ENCODE measurements around the gene DNAH12.

The DNAH12 gene

GRCh38 chr3:57544181-57545125, at the start of gene DNAH12:
Gene DNAH12 (minus strand): TSS chr3:57544344. CDS start chr3:57542870, 1,474 bp downstream.
- Histone ChIP-seq H3K9me3 (ENCODE audit: insufficient read depth, low read length) (no peaks in the 10 kb centered on the region), H3K4me1 (ENCODE audit: insufficient read depth, insufficient read length) (peaks cover 5% of the 10 kb centered on the region), H3K9ac (ENCODE audit: insufficient read length, low read depth) (peak within 1 kb of the TSS; percentile 6), H3K27me3 (ENCODE audit: insufficient read depth, insufficient read length) (no peaks in the 10 kb centered on the region), H3K4me3 (ENCODE audit: insufficient read length, low read depth) (peak within 1 kb of the TSS; percentile 5), H3K36me3 (ENCODE audit: insufficient read depth, insufficient read length, low read length) (no peaks in the 10 kb centered on the region)
- peak; percentile 89 for DNase-seq (ENCODE audit: low read depth, low spot score)
- TF ChIP-seq YY1 (IDR thresholded peaks at IDR 0.05; ENCODE audit: insufficient read depth, insufficient read length) (no peak), ZNF274 (IDR thresholded peaks at IDR 0.05; ENCODE audit: low read depth, low read length) (no peak), SUZ12 (IDR thresholded peaks at IDR 0.05; ENCODE audit: extremely low read depth, insufficient read depth, insufficient read length) (no peak)

- TF ChIP-seq YY1 (IDR thresholded peaks at IDR 0.05; ENCODE audit: insufficient read depth, insufficient read length) (no peak), ZNF274 (IDR thresholded peaks at IDR 0.05; ENCODE audit: low read depth, low read length) (no peak), SUZ12 (IDR thresholded peaks at IDR 0.05; ENCODE audit: extremely low read depth, insufficient read depth, insufficient read length) (no peak)
- DNase-seq (ENCODE audit: low read depth, low spot score): no peak
- Histone ChIP-seq H3K4me3 (ENCODE audit: insufficient read length, low read depth) (no peak overlapping the region), H3K9ac (ENCODE audit: insufficient read length, low read depth) (no peak overlapping the region), H3K9me3 (ENCODE audit: insufficient read depth, low read length) (no peaks in the 10 kb centered on the region), H3K4me1 (ENCODE audit: insufficient read depth, insufficient read length) (no peaks in the 10 kb centered on the region), H3K36me3 (ENCODE audit: insufficient read depth, insufficient read length, low read length) (peaks cover 58% of the 10 kb centered on the region), H3K27me3 (ENCODE audit: insufficient read depth, insufficient read length) (no peaks in the 10 kb centered on the region)
Measured at GRCh38 chr3:57592306-57592705, 48.2 kb upstream of the DNAH12 start.

GRCh38 chr3:57587905-57588304, 43.8 kb upstream of the DNAH12 start:
- Histone ChIP-seq H3K27me3 (ENCODE audit: insufficient read depth, insufficient read length) (no peaks in the 10 kb centered on the region), H3K4me3 (ENCODE audit: insufficient read length, low read depth) (no peak overlapping the region), H3K9me3 (ENCODE audit: insufficient read depth, low read length) (no peaks in the 10 kb centered on the region), H3K9ac (ENCODE audit: insufficient read length, low read depth) (no peak overlapping the region), H3K36me3 (ENCODE audit: insufficient read depth, insufficient read length, low read length) (peaks cover 62% of the 10 kb centered on the region), H3K4me1 (ENCODE audit: insufficient read depth, insufficient read length) (no peaks in the 10 kb centered on the region)
- no peak for DNase-seq (ENCODE audit: low read depth, low spot score)
- TF ChIP-seq SUZ12 (IDR thresholded peaks at IDR 0.05; ENCODE audit: extremely low read depth, insufficient read depth, insufficient read length) (no peak), ZNF274 (IDR thresholded peaks at IDR 0.05; ENCODE audit: low read depth, low read length) (no peak), YY1 (IDR thresholded peaks at IDR 0.05; ENCODE audit: insufficient read depth, insufficient read length) (no peak)

GRCh38 chr3:57586778-57587177, 42.6 kb upstream of the DNAH12 start:
- TF ChIP-seq SUZ12 (IDR thresholded peaks at IDR 0.05; ENCODE audit: extremely low read depth, insufficient read depth, insufficient read length) (no peak), ZNF274 (IDR thresholded peaks at IDR 0.05; ENCODE audit: low read depth, low read length) (no peak), YY1 (IDR thresholded peaks at IDR 0.05; ENCODE audit: insufficient read depth, insufficient read length) (no peak)
- H3K36me3 ChIP-seq (ENCODE audit: insufficient read depth, insufficient read length, low read length): peaks cover 61% of the 10 kb centered on the region
- DNase-seq (ENCODE audit: low read depth, low spot score): no peak
- no peaks in the 10 kb centered on the region for H3K9me3 ChIP-seq (ENCODE audit: insufficient read depth, low read length)
- no peaks in the 10 kb centered on the region for H3K27me3 ChIP-seq (ENCODE audit: insufficient read depth, insufficient read length)
- H3K4me3 ChIP-seq (ENCODE audit: insufficient read length, low read depth): no peak overlapping the region
- H3K4me1 ChIP-seq (ENCODE audit: insufficient read depth, insufficient read length): no peaks in the 10 kb centered on the region
- H3K9ac ChIP-seq (ENCODE audit: insufficient read length, low read depth): no peak overlapping the region

GRCh38 chr3:57583544-57583943, 39.4 kb upstream of the DNAH12 start:
- H3K4me1 ChIP-seq (ENCODE audit: insufficient read depth, insufficient read length): no peaks in the 10 kb centered on the region
- no peak overlapping the region for H3K4me3 ChIP-seq (ENCODE audit: insufficient read length, low read depth)
- TF ChIP-seq YY1 (IDR thresholded peaks at IDR 0.05; ENCODE audit: insufficient read depth, insufficient read length): no peak
- no peak for TF ChIP-seq SUZ12 (IDR thresholded peaks at IDR 0.05; ENCODE audit: extremely low read depth, insufficient read depth, insufficient read length)
- no peak for TF ChIP-seq ZNF274 (IDR thresholded peaks at IDR 0.05; ENCODE audit: low read depth, low read length)
- no peaks in the 10 kb centered on the region for H3K27me3 ChIP-seq (ENCODE audit: insufficient read depth, insufficient read length)
- H3K9ac ChIP-seq (ENCODE audit: insufficient read length, low read depth): no peak overlapping the region
- DNase-seq (ENCODE audit: low read depth, low spot score): no peak
- no peaks in the 10 kb centered on the region for H3K9me3 ChIP-seq (ENCODE audit: insufficient read depth, low read length)
- H3K36me3 ChIP-seq (ENCODE audit: insufficient read depth, insufficient read length, low read length): peaks cover 79% of the 10 kb centered on the region

GRCh38 chr3:57582474-57583168, 38.5 kb upstream of the DNAH12 start:
- no peaks in the 10 kb centered on the region for H3K9me3 ChIP-seq (ENCODE audit: insufficient read depth, low read length)
- H3K4me3 ChIP-seq (ENCODE audit: insufficient read length, low read depth): no peak overlapping the region
- no peaks in the 10 kb centered on the region for H3K4me1 ChIP-seq (ENCODE audit: insufficient read depth, insufficient read length)
- peaks cover 81% of the 10 kb centered on the region for H3K36me3 ChIP-seq (ENCODE audit: insufficient read depth, insufficient read length, low read length)
- H3K9ac ChIP-seq (ENCODE audit: insufficient read length, low read depth): no peak overlapping the region
- no peak for TF ChIP-seq ZNF274 (IDR thresholded peaks at IDR 0.05; ENCODE audit: low read depth, low read length)
- TF ChIP-seq SUZ12 (IDR thresholded peaks at IDR 0.05; ENCODE audit: extremely low read depth, insufficient read depth, insufficient read length): no peak
- no peak for TF ChIP-seq YY1 (IDR thresholded peaks at IDR 0.05; ENCODE audit: insufficient read depth, insufficient read length)
- no peak for DNase-seq (ENCODE audit: low read depth, low spot score)
- no peaks in the 10 kb centered on the region for H3K27me3 ChIP-seq (ENCODE audit: insufficient read depth, insufficient read length)

GRCh38 chr3:57577801-57578200, 33.7 kb upstream of the DNAH12 start:
- Histone ChIP-seq H3K9me3 (ENCODE audit: insufficient read depth, low read length) (no peaks in the 10 kb centered on the region), H3K27me3 (ENCODE audit: insufficient read depth, insufficient read length) (no peaks in the 10 kb centered on the region), H3K4me1 (ENCODE audit: insufficient read depth, insufficient read length) (no peaks in the 10 kb centered on the region), H3K9ac (ENCODE audit: insufficient read length, low read depth) (no peak overlapping the region), H3K4me3 (ENCODE audit: insufficient read length, low read depth) (no peak overlapping the region), H3K36me3 (ENCODE audit: insufficient read depth, insufficient read length, low read length) (peaks cover 92% of the 10 kb centered on the region)
- no peak for DNase-seq (ENCODE audit: low read depth, low spot score)
- TF ChIP-seq YY1 (IDR thresholded peaks at IDR 0.05; ENCODE audit: insufficient read depth, insufficient read length): no peak
- no peak for TF ChIP-seq ZNF274 (IDR thresholded peaks at IDR 0.05; ENCODE audit: low read depth, low read length)
- TF ChIP-seq SUZ12 (IDR thresholded peaks at IDR 0.05; ENCODE audit: extremely low read depth, insufficient read depth, insufficient read length): no peak
